ENCODE measurements around the gene PCMTD2. TPM values are rescaled to one million over a fixed set of nuclear protein-coding genes. Genes with fewer than 3 reads are reported as not detected.

PCMTD2 gene
- total and polyA plus RNA-seq, 2 of the 13 experiments (the other 11 are each of a cell fraction or from before 2014, with no cell fraction given) = 47.0 to 76.9 TPM

GRCh38 chr20:64238115-64238825, 17.3 kb upstream of the PCMTD2 start (continued):
- TF ChIP-seq NCOA2 (CRISPR knock-in tag; IDR thresholded peaks at IDR 0.05) (peak; percentile 81), ZNF605 (CRISPR knock-in tag; IDR thresholded peaks at IDR 0.05) (peak; percentile 31; the same call in 1 of the 2 replicates), MYNN (CRISPR knock-in tag; IDR thresholded peaks at IDR 0.05; ENCODE audit: low read depth) (peak; percentile 21; the same call in 1 of the 2 replicates), GATAD2A (CRISPR knock-in tag; IDR thresholded peaks at IDR 0.05) (peak; percentile 92), ASH2L (IDR thresholded peaks at IDR 0.05; ENCODE audit: insufficient read length, low read depth, low read length) (peak; percentile 59), ETV5 (CRISPR knock-in tag; IDR thresholded peaks at IDR 0.05; ENCODE audit: borderline replicate concordance) (peak; percentile 55; the same call in 1 of the 2 replicates), PRDM10 (CRISPR knock-in tag; IDR thresholded peaks at IDR 0.05; ENCODE audit: low read depth) (peak; percentile 33; the same call in 1 of the 2 replicates), ZFP90 (CRISPR knock-in tag; IDR thresholded peaks at IDR 0.05; ENCODE audit: borderline replicate concordance) (0 out of 2 replicates have a peak, but pooled peaks have one; percentile 73), FOXP1 (IDR thresholded peaks at IDR 0.05) (no peak), FOXP1 (CRISPR knock-in tag; IDR thresholded peaks at IDR 0.05) (peak; percentile 72), ZNF292 (CRISPR knock-in tag; IDR thresholded peaks at IDR 0.05; ENCODE audit: borderline replicate concordance, low read depth) (peak; percentile 79; the same call in 1 of the 2 replicates), ZNF775 (CRISPR knock-in tag; IDR thresholded peaks at IDR 0.05; ENCODE audit: borderline replicate concordance) (0 out of 2 replicates have a peak, but pooled peaks have one; percentile 65), SRF (IDR thresholded peaks at IDR 0.05; ENCODE audit: low read depth, low read length) (no peak), ZNF432 (CRISPR knock-in tag; IDR thresholded peaks at IDR 0.05; ENCODE audit: borderline replicate concordance) (no peak), HIC2 (CRISPR knock-in tag; IDR thresholded peaks at IDR 0.05; ENCODE audit: low read depth) (peak; percentile 49; the same call in 1 of the 2 replicates), TAF1 (CRISPR knock-in tag; IDR thresholded peaks at IDR 0.05) (peak; percentile 30; the same call in 1 of the 2 replicates), RARA (CRISPR knock-in tag; IDR thresholded peaks at IDR 0.05) (peak; percentile 90), EP300 (IDR thresholded peaks at IDR 0.05; ENCODE audit: low read depth in 2 of 2, low read length in 2 of 2) (peak in 1 of 2 experiments; percentile 76; a peak in 2 of 4 replicates), EP300 (CRISPR knock-in tag; IDR thresholded peaks at IDR 0.05; ENCODE audit: borderline replicate concordance) (peak; percentile 84), DRAP1 (CRISPR knock-in tag; IDR thresholded peaks at IDR 0.05) (peak; percentile 49; the same call in 1 of the 2 replicates), ZNF335 (CRISPR knock-in tag; IDR thresholded peaks at IDR 0.05) (peak; percentile 73; the same call in 1 of the 2 replicates), UBTF (CRISPR knock-in tag; IDR thresholded peaks at IDR 0.05) (no peak; the same call in 1 of the 2 replicates)
